Thoracic aorta (tissue), 2 donors: ENCODE measurements around the gene MUC5B. TPM values are rescaled to one million over a fixed set of nuclear protein-coding genes. Genes with fewer than 3 reads are reported as not detected.

Source experiments
- ATAC-seq: fragments of 150-250 bp; one replicate; pipeline ENCODE4 v1.8.0; 2017; ENCODE audit warnings: low read depth; ENCODE audit not compliant: insufficient number of reproducible peaks, low FRiP score
- DNase-seq: peaks from one replicate; pipeline ENCODE4 v3.0.0-alpha.2; 2020; ENCODE audit warnings: low spot score
- H3K27ac ChIP-seq, 2 donors: fragments of 200-600 bp; sonication (generic); 1 replicate in 1 of 2; 2 replicates in 1 of 2; pipeline ENCODE4 v1.5.1; 2016; ENCODE audit warnings: mild to moderate bottlenecking in 2 of 2, moderate library complexity in 2 of 2
- H3K27me3 ChIP-seq: fragments of 200-600 bp; sonication (generic); replicated peaks from 2 replicates; pipeline ENCODE4 v1.6.0; 2016; ENCODE audit warnings: mild to moderate bottlenecking; ENCODE audit not compliant: insufficient read depth
- H3K36me3 ChIP-seq: fragments of 200-600 bp; sonication (generic); one replicate; pipeline ENCODE4 v1.5.1; 2016
- H3K4me1 ChIP-seq, 2 donors: fragments of 200-600 bp; sonication (generic); 1 replicate in 1 of 2; 2 replicates in 1 of 2; pipeline versions ENCODE4 v1.5.1 to v1.6.0; 2016; ENCODE audit warnings: low read depth in 2 of 2, mild to moderate bottlenecking in 1 of 2; ENCODE audit not compliant: control insufficient read depth in 1 of 2
- H3K4me3 ChIP-seq: fragments of 200-600 bp; sonication (generic); 2 replicates; pipeline ENCODE4 v1.5.1; 2016; ENCODE audit warnings: mild to moderate bottlenecking
- H3K9me3 ChIP-seq: fragments of 200-600 bp; sonication (generic); 2 replicates; pipeline ENCODE4 v1.5.1; 2016
- CTCF ChIP-seq: fragments of 200-600 bp; sonication (generic); IDR thresholded peaks from one replicate; pipeline ENCODE4 v1.5.1; 2019; ENCODE audit warnings: antibody characterized with exemption
- total RNA-seq, 2 donors: library from RNA; depleted of rRNA; stranded (reverse); fragments of >200 nt; gene quantifications; one replicate each; pipeline versions ENCODE4 v1.1.0 to v1.2.3, GENCODE V29; 2016

The MUC5B gene
- total RNA-seq, 2 donors from 2014 or later: not detected

DNA sequence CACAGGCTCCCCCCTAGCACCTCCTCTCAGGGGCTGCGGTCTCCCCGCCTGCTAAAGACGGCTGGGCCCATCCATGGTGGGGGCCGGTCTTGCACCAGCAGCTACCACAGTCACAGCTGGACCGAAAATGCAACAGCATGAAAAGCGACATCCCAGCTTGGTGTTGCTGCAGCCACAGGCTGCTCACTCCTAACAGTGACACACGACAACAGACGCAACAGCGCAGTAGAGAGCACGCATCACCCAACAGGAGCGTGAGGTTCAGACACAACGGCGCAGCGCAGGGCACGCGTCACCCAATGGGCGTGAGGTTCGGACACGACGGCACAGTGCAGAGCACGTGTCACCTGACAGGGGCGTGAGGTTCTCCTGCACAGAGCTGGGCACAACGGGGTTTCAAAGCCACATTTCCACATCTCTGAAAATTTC, 62.5 kb downstream of the MUC5B start:
- ATAC-seq: no peak
- Histone ChIP-seq H3K36me3 (peaks cover 70% of the 10 kb centered on the region), H3K27ac (no peak overlapping the region), H3K27me3 (no peaks in the 10 kb centered on the region), H3K4me1 (no peaks in the 10 kb centered on the region), H3K9me3 (no peaks in the 10 kb centered on the region), H3K4me3 (no peak overlapping the region)
- DNase-seq: no peak
- no peak for TF ChIP-seq CTCF

- H3K9me3 ChIP-seq: no peaks in the 10 kb centered on the region
- H3K36me3 ChIP-seq: peaks cover 69% of the 10 kb centered on the region
- no peaks in the 10 kb centered on the region for H3K27me3 ChIP-seq
- no peak for TF ChIP-seq CTCF
- H3K4me1 ChIP-seq: no peaks in the 10 kb centered on the region
- no peak for ATAC-seq
- no peak overlapping the region for H3K4me3 ChIP-seq
- DNase-seq: no peak
- H3K27ac ChIP-seq: no peak overlapping the region
Measured at GRCh38 chr11:1285876-1286275, 63.0 kb downstream of the MUC5B start.

DNA sequence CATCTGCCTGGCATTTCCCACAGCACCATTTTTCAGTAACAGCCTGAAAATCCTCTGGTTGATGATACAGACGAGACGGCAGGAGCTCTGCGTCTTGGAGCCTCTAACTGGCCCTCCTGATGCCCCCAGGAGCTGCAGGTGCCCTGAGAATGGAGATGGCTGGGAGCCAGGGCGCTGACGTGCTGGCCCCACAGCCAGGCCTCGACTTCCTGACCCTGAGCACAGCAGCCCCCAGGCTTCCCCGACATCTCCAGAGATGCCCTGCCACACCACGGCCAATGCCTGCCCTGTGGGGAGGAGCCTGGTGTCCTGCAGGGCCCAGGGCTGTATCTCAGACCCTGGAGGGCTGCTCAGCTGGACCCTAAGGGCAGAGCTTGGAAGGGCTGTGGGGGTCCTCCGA, 65.1 kb downstream of the MUC5B start:
- Histone ChIP-seq H3K27me3 (no peaks in the 10 kb centered on the region), H3K9me3 (no peaks in the 10 kb centered on the region), H3K4me1 (no peaks in the 10 kb centered on the region), H3K4me3 (no peak overlapping the region), H3K36me3 (peaks cover 63% of the 10 kb centered on the region), H3K27ac (no peak overlapping the region)
- no peak for TF ChIP-seq CTCF
- ATAC-seq: no peak
- DNase-seq: no peak

DNA sequence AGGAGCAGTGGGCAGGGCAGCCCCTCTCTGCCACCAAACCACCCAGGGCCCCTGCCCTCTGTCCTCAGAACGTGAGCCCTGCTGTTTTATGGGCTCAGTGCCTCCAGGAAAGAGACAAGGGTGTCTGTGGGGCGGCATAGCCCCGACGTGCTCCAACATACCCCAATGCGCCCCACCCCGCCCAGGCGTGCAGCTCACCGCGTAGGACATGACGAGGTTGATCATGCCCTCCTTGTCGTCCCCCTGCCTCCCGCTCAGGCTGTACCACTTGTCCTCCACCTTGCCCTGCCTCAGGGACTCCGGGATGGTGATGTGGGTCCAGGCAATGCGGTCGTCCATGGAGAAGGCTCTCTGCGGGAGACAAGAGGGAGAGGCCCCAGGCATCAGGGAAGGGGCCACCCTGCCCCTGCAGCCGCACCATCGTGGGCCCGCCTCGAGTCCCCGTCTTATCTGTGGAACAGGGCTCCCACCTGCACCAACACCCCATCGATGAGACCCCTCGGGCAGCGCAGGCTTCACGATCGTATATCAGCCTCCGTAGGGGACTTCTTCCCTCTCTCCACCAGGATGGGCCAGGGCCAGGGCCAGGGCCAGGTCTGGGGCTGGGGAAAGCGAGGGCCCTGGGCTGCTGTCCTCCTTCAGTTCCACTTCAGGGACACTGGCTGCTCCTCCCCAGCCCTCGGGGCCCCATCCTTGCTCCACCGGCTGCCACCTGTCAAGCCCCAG, 65.7 kb downstream of the MUC5B start:
- Histone ChIP-seq H3K9me3 (no peaks in the 10 kb centered on the region), H3K27me3 (no peaks in the 10 kb centered on the region), H3K4me3 (no peak overlapping the region), H3K4me1 (no peaks in the 10 kb centered on the region), H3K27ac (no peak overlapping the region), H3K36me3 (peaks cover 66% of the 10 kb centered on the region)
- no peak for ATAC-seq
- DNase-seq: no peak
- TF ChIP-seq CTCF: no peak

- Histone ChIP-seq H3K4me1 (no peaks in the 10 kb centered on the region), H3K36me3 (peaks cover 63% of the 10 kb centered on the region), H3K27me3 (no peaks in the 10 kb centered on the region), H3K27ac (no peak overlapping the region), H3K4me3 (no peak overlapping the region), H3K9me3 (no peaks in the 10 kb centered on the region)
- no peak for DNase-seq
- ATAC-seq: no peak
- no peak for TF ChIP-seq CTCF
Measured at GRCh38 chr11:1289211-1289935, 66.5 kb downstream of the MUC5B start.
